Upper lobe of left lung (tissue), 4 donors: ENCODE measurements around the gene CAMSAP1.

Source experiments
- CTCF ChIP-seq, 6 experiments: fragments of 450-650 bp in 4 of 6; fragments of 200-600 bp in 2 of 6; sonication (generic) in 2 of 6; IDR thresholded peaks; one replicate each; pipeline ENCODE4 v1.5.1; 2016 to 2019; ENCODE audit warnings: antibody characterized with exemption in 6 of 6
- POLR2A ChIP-seq, 4 donors: fragments of 450-650 bp; IDR thresholded peaks; one replicate each; pipeline ENCODE4 v1.5.1; 2016 to 2017; ENCODE audit warnings: antibody characterized with exemption in 4 of 4, mild to moderate bottlenecking in 2 of 4
- POLR2AphosphoS5 ChIP-seq, 2 donors: sonication (generic); formaldehyde crosslinking; IDR thresholded peaks; one replicate each; pipeline ENCODE4 v1.5.1; 2017; ENCODE audit warnings: antibody characterized with exemption in 2 of 2

DNA sequence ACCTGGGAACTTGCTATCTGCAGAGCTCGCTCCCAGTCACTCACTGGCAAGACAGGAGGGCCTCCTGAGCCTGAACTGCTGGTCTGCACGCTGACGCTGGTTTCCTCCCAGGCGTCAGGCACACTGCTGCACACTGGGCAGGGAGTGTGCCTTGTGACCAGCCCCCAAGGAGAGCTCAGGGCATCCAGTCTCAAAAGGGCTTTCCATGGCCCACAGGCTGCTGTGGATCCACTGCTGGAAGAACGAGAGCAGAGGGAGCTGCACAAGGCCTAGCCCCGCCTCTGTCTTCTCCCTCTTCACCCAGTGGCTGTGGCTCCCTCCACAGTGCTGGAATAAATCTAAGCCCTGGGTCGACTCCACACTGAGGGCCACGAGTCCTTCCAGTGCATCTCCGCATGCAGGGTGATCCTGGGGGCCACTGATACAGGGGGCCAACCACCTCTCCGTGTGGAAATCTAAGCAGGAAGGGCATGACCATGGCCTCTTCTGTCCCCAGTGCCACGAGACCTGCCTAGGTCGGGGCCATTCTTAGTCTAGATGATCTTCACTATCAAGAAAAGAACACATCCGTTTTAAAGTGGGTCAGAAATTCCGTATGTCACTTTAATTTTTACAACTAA lies 93.6 kb downstream of the CAMSAP1 start:
- TF ChIP-seq CTCF (IDR thresholded peaks at IDR 0.05) (no peak), POLR2AphosphoS5 (IDR thresholded peaks at IDR 0.05) (no peak), POLR2A (IDR thresholded peaks at IDR 0.05) (no peak)
